Keratinocyte (primary cell): ENCODE results near the gene TSPAN2. TPM values are rescaled to one million over a fixed set of nuclear protein-coding genes. Genes with fewer than 3 reads are reported as not detected.
A peak's percentile ranks its signal among the peaks of the same experiment; 100 is the strongest.

Source experiments
- DNase-seq: peaks from one replicate; pipeline ENCODE4 v3.0.0-alpha.2; 2011; ENCODE audit warnings: low read depth, missing footprints, low spot score
- FAIRE-seq: peaks from 2 replicates; lab custom pipeline; 2011; peaks lifted over from hg19 to GRCh38; lab: Jason Lieb, UNC
- H2AFZ ChIP-seq: 2 replicates; pipeline ENCODE4 v1.6.0; 2012; ENCODE audit warnings: low read length, control low read depth, inconsistent platforms; ENCODE audit not compliant: control insufficient read depth
- H3K27ac ChIP-seq: 2 replicates; pipeline ENCODE4 v1.5.1; 2011; ENCODE audit warnings: low read length; ENCODE audit not compliant: control insufficient read depth, insufficient read depth
- H3K27me3 ChIP-seq: 3 replicates; pipeline ENCODE4 v1.6.0; 2011; ENCODE audit warnings: low read length; ENCODE audit not compliant: control insufficient read depth, insufficient read depth; ENCODE audit errors: extremely low read depth
- H3K36me3 ChIP-seq, 2 experiments: 2 replicates in 1 of 2; 3 replicates in 1 of 2; pipeline ENCODE4 v1.5.1; 2011; ENCODE audit warnings: low read length in 2 of 2, mild to moderate bottlenecking in 1 of 2; ENCODE audit not compliant: control insufficient read depth in 2 of 2, insufficient read depth in 2 of 2; ENCODE audit errors: extremely low read depth in 1 of 2
- H3K4me1 ChIP-seq: 3 replicates; pipeline ENCODE4 v1.5.1; 2011; ENCODE audit warnings: low read length; ENCODE audit not compliant: control insufficient read depth, insufficient read depth; ENCODE audit errors: extremely low read depth
- H3K4me2 ChIP-seq: 3 replicates; pipeline ENCODE4 v1.6.0; 2011; ENCODE audit warnings: low read depth, low read length; ENCODE audit not compliant: control insufficient read depth, insufficient read depth; ENCODE audit errors: extremely low read depth
- H3K4me3 ChIP-seq, 3 experiments: fragments of 200-600 bp in 1 of 3; sonication (generic) in 1 of 3; 2 replicates in 2 of 3; 3 replicates in 1 of 3; pipeline ENCODE4 v1.5.1; 2011 to 2016; ENCODE audit warnings: low read length in 3 of 3, mild to moderate bottlenecking in 3 of 3, control low read depth in 2 of 3, inconsistent platforms in 1 of 3, low read depth in 1 of 3, mixed read lengths in 1 of 3, mixed run types in 1 of 3, moderate library complexity in 1 of 3; ENCODE audit not compliant: control insufficient read depth in 2 of 3, insufficient read depth in 2 of 3; ENCODE audit errors: extremely low read depth in 1 of 3
- H3K79me2 ChIP-seq: 2 replicates; pipeline ENCODE4 v1.6.0; 2012; ENCODE audit warnings: low read length; ENCODE audit not compliant: control insufficient read depth, insufficient read depth
- H3K9ac ChIP-seq: 3 replicates; pipeline ENCODE4 v1.6.0; 2011; ENCODE audit warnings: low read length; ENCODE audit not compliant: control insufficient read depth, insufficient read depth; ENCODE audit errors: extremely low read depth
- H3K9me1 ChIP-seq: 3 replicates; pipeline ENCODE4 v1.6.0; 2011; ENCODE audit warnings: low read length; ENCODE audit not compliant: control insufficient read depth, insufficient read depth; ENCODE audit errors: extremely low read depth
- H3K9me3 ChIP-seq: 2 replicates; pipeline ENCODE4 v1.5.1; 2012; ENCODE audit warnings: low read depth, low read length; ENCODE audit not compliant: control insufficient read depth
- H4K20me1 ChIP-seq: 3 replicates; pipeline ENCODE4 v1.6.0; 2011; ENCODE audit warnings: low read length; ENCODE audit not compliant: control insufficient read depth, insufficient read depth; ENCODE audit errors: extremely low read depth
- CTCF ChIP-seq, 3 experiments: IDR thresholded peaks in 1 of 3; conservative IDR thresholded peaks in 1 of 3; optimal IDR thresholded peaks in 1 of 3; 2 replicates in 2 of 3; 3 replicates in 1 of 3; pipeline versions ENCODE3 to v1.5.1; 2011; ENCODE audit warnings: low read length in 3 of 3, mild to moderate bottlenecking in 3 of 3, moderate library complexity in 2 of 3, control low read depth in 1 of 3, inconsistent platforms in 1 of 3; ENCODE audit not compliant: insufficient read depth in 2 of 3; ENCODE audit errors: extremely low read depth in 1 of 3
- EZH2 ChIP-seq: IDR thresholded peaks from one replicate; pipeline ENCODE4 v1.6.1; 2012; ENCODE audit warnings: inconsistent platforms, mild to moderate bottlenecking, low read length, moderate library complexity
- dilution Hi-C: fragments of 300-500 bp; cut with MboI; formaldehyde crosslinking; loops from one replicate; pipeline ENCODE4 v1.7.0; 2020; ENCODE audit warnings: low sequenced_read_pairs; ENCODE audit not compliant: extremely low pct_ligation_motif_present
- polyA plus RNA-seq, 5 experiments: library from polyadenylated mRNA; depleted of rRNA in 3 of 5; stranded (reverse) in 3 of 5; stranded (forward) in 1 of 5; unstranded in 1 of 5; fragments of >200 nt; gene quantifications; 1 replicate in 1 of 5; 2 replicates in 3 of 5; 3 replicates in 1 of 5; pipeline versions ENCODE4 v1.2.1 to v1.2.3, GENCODE V29; 2011 to 2012; ENCODE audit warnings: missing spikeins in 2 of 5, low read depth in 1 of 5, low replicate concordance in 1 of 5

The TSPAN2 gene
- polyA plus RNA-seq, 1 donor (not counting 4 experiments of a cell fraction or from before 2014, with no cell fraction given), result 0.37 TPM

GRCh38 chr1:115088115-115088778 is 1.1 kb downstream of the TSPAN2 start:
- H3K4me3 ChIP-seq, result no peak overlapping the region
- no peak overlapping the region for H2AFZ ChIP-seq
- no peak overlapping the region for H3K4me2 ChIP-seq
- FAIRE-seq (no peak), DNase-seq (no peak)
- no peaks in the 10 kb centered on the region for H3K79me2 ChIP-seq
- dilution Hi-C loops, result no loop called here
- no peak overlapping the region for H3K9ac ChIP-seq
- no peaks in the 10 kb centered on the region for H3K9me1 ChIP-seq
- no peaks in the 10 kb centered on the region for H3K9me3 ChIP-seq
- H3K27me3 ChIP-seq, result peaks cover 7% of the 10 kb centered on the region
- no peak overlapping the region for H3K27ac ChIP-seq
- H3K4me1 ChIP-seq, result peaks cover 11% of the 10 kb centered on the region
- TF ChIP-seq CTCF (optimal IDR thresholded peaks at IDR 0.05 in 1 of 3, IDR thresholded peaks at IDR 0.05 in 1 of 3, conservative IDR thresholded peaks at IDR 0.05 in 1 of 3; ENCODE audit: extremely low read depth in 1 of 3, insufficient read depth in 2 of 3, low read length in 3 of 3) (no peak), EZH2 (no peak)
- H4K20me1 ChIP-seq, result no peaks in the 10 kb centered on the region
- H3K36me3 ChIP-seq, result no peaks in the 10 kb centered on the region

- H3K27me3 ChIP-seq, result peaks cover 7% of the 10 kb centered on the region
- TF ChIP-seq EZH2 (no peak), CTCF (optimal IDR thresholded peaks at IDR 0.05 in 1 of 3, IDR thresholded peaks at IDR 0.05 in 1 of 3, conservative IDR thresholded peaks at IDR 0.05 in 1 of 3; ENCODE audit: extremely low read depth in 1 of 3, insufficient read depth in 2 of 3, low read length in 3 of 3) (peak in 1 of 3 experiments; percentile 17)
- no peaks in the 10 kb centered on the region for H3K36me3 ChIP-seq
- no peak overlapping the region for H3K9ac ChIP-seq
- H3K4me2 ChIP-seq, result no peak overlapping the region
- H3K4me3 ChIP-seq, result no peak overlapping the region
- no peak overlapping the region for H3K27ac ChIP-seq
- no peaks in the 10 kb centered on the region for H3K9me1 ChIP-seq
- dilution Hi-C loops, result no loop called here
- FAIRE-seq (no peak), DNase-seq (no peak)
- no peaks in the 10 kb centered on the region for H3K9me3 ChIP-seq
- H3K79me2 ChIP-seq, result no peaks in the 10 kb centered on the region
- H3K4me1 ChIP-seq, result peaks cover 11% of the 10 kb centered on the region
- no peaks in the 10 kb centered on the region for H4K20me1 ChIP-seq
- no peak overlapping the region for H2AFZ ChIP-seq
Measured at GRCh38 chr1:115086176-115086830, 3.0 kb downstream of the TSPAN2 start.
